HepG2 (cell line): ENCODE results near the gene FALEC. TPM values are rescaled to one million over a fixed set of nuclear protein-coding genes. Genes with fewer than 3 reads are reported as not detected.

Experiments used
- CREBL2 ChIP-seq: sonication (generic); formaldehyde crosslinking; IDR thresholded peaks from 2 replicates; pipeline ENCODE4 v1.8.1; 2023; ENCODE audit warnings: missing genetic modification reagents, mild to moderate bottlenecking, borderline replicate concordance
- FOXA1 ChIP-seq, 2 experiments: fragments of 450-650 bp in 1 of 2; sonication (generic) in 1 of 2; formaldehyde crosslinking in 1 of 2; IDR thresholded peaks; 2 replicates each; pipeline versions ENCODE4 v1.4.0 to v1.6.1; 2016 to 2020; ENCODE audit warnings: missing genetic modification reagents in 1 of 2
- KAT8 ChIP-seq: IDR thresholded peaks from 2 replicates; pipeline ENCODE4 v1.6.1; 2016; ENCODE audit warnings: missing genetic modification reagents, missing compliant biosample characterization
- MED1 ChIP-seq: sonication (generic); formaldehyde crosslinking; IDR thresholded peaks from 2 replicates; pipeline ENCODE4 v1.4.0; 2020; ENCODE audit warnings: missing genetic modification reagents
- MXD3 ChIP-seq: IDR thresholded peaks from 2 replicates; pipeline ENCODE4 v1.6.1; 2016; ENCODE audit warnings: mild to moderate bottlenecking, missing biosample characterization, missing genetic modification reagents
- MXI1 ChIP-seq: IDR thresholded peaks from 3 replicates; pipeline ENCODE4 v1.6.1; 2012; ENCODE audit warnings: low read depth, low read length, inconsistent platforms, borderline replicate concordance
- PAXIP1 ChIP-seq: sonication (generic); formaldehyde crosslinking; conservative IDR thresholded peaks from 2 replicates; pipeline ENCODE4 v1.4.0; 2020; ENCODE audit warnings: mild to moderate bottlenecking, missing genetic modification reagents, moderate library complexity
- SIX1 ChIP-seq: sonication (generic); formaldehyde crosslinking; IDR thresholded peaks from 2 replicates; pipeline ENCODE4 v1.4.0; 2020; ENCODE audit warnings: missing genetic modification reagents, borderline replicate concordance
- TEAD3 ChIP-seq: optimal IDR thresholded peaks from 2 replicates; pipeline ENCODE3; 2016; ENCODE audit warnings: borderline replicate concordance
- ZFP36L1 ChIP-seq: sonication (generic); formaldehyde crosslinking; IDR thresholded peaks from 2 replicates; pipeline ENCODE4 v1.8.0; 2022; ENCODE audit warnings: mild to moderate bottlenecking, missing genetic modification reagents, moderate library complexity
- ZFP41 ChIP-seq: sonication (generic); formaldehyde crosslinking; IDR thresholded peaks from 2 replicates; pipeline ENCODE4 v1.4.0; 2020; ENCODE audit warnings: mild to moderate bottlenecking, missing genetic modification reagents, borderline replicate concordance
- ZFP82 ChIP-seq: sonication (generic); formaldehyde crosslinking; IDR thresholded peaks from 2 replicates; pipeline ENCODE4 v1.5.1; 2020; ENCODE audit warnings: mild to moderate bottlenecking, missing genetic modification reagents, borderline replicate concordance
- ZNF281 ChIP-seq: sonication (generic); formaldehyde crosslinking; IDR thresholded peaks from 2 replicates; pipeline ENCODE4 v1.4.0; 2020; ENCODE audit warnings: missing genetic modification reagents, borderline replicate concordance
- ZNF468 ChIP-seq: sonication (generic); formaldehyde crosslinking; IDR thresholded peaks from 2 replicates; pipeline ENCODE4 v1.8.0; 2022; ENCODE audit warnings: mild to moderate bottlenecking, moderate library complexity, missing genetic modification reagents
- ZNF503 ChIP-seq: sonication (generic); formaldehyde crosslinking; IDR thresholded peaks from 2 replicates; pipeline ENCODE4 v1.4.0; 2020; ENCODE audit warnings: missing genetic modification reagents
- ZNF543 ChIP-seq: sonication (generic); formaldehyde crosslinking; IDR thresholded peaks from 2 replicates; pipeline ENCODE4 v1.4.0; 2020; ENCODE audit warnings: mild to moderate bottlenecking, missing genetic modification reagents
- ZNF615 ChIP-seq: sonication (generic); formaldehyde crosslinking; IDR thresholded peaks from 2 replicates; pipeline ENCODE4 v1.5.0; 2020; ENCODE audit warnings: mild to moderate bottlenecking, missing genetic modification reagents, borderline replicate concordance
- ZNF766 ChIP-seq: sonication (generic); formaldehyde crosslinking; IDR thresholded peaks from 2 replicates; pipeline ENCODE4 v1.5.0; 2020; ENCODE audit warnings: missing genetic modification reagents, borderline replicate concordance
- ZSCAN12 ChIP-seq: sonication (generic); formaldehyde crosslinking; IDR thresholded peaks from 2 replicates; pipeline ENCODE4 v1.9.0; 2021; ENCODE audit warnings: mild to moderate bottlenecking, missing genetic modification reagents
- polyA plus RNA-seq, 8 experiments: library from polyadenylated mRNA; depleted of rRNA in 3 of 8; stranded (reverse) in 7 of 8; unstranded in 1 of 8; fragments of >200 nt; fragmentation: Illumina TruSeq in 4 of 8; extraction: Trizol in 4 of 8; gene quantifications; 2 replicates each; pipeline versions ENCODE4 v1.2.1 to v1.2.3, GENCODE V29; 2011 to 2016; ENCODE audit warnings: low read depth in 4 of 8, missing spikeins in 1 of 8, mixed read lengths in 1 of 8; ENCODE audit not compliant: insufficient read depth in 1 of 8
- total RNA-seq, 5 experiments: library from RNA; depleted of rRNA; stranded (reverse); fragments of >200 nt; fragmentation: Illumina TruSeq; extraction: Trizol; gene quantifications; 2 replicates each; pipeline ENCODE4 v1.2.3, GENCODE V29; 2016; ENCODE audit warnings: low read depth in 1 of 5

FALEC gene
- total and polyA plus RNA-seq, 2 of the 13 experiments (the other 11 are each of a cell fraction or from before 2014, with no cell fraction given): 0.33 to 0.71 TPM

GRCh38 chr1:150575518-150576366, 60.2 kb downstream of the FALEC start (continued):
- TF ChIP-seq ZNF615: no peak
- TF ChIP-seq MXI1: peak; percentile 30; the same call in 1 of the 3 replicates
- peak; percentile 44; the same call in 1 of the 2 replicates for TF ChIP-seq PAXIP1 (CRISPR knock-in tag)
- TF ChIP-seq FOXA1 (IDR thresholded peaks at IDR 0.05): peak; percentile 55
- TF ChIP-seq FOXA1 (CRISPR knock-in tag; IDR thresholded peaks at IDR 0.05): peak; percentile 70
- no peak for TF ChIP-seq KAT8 (CRISPR knock-in tag)
- TF ChIP-seq TEAD3: no peak
- TF ChIP-seq ZFP41 (CRISPR knock-in tag): no peak
- TF ChIP-seq SIX1: no peak
- peak; percentile 29; the same call in 1 of the 2 replicates for TF ChIP-seq ZNF503 (CRISPR knock-in tag)
- TF ChIP-seq CREBL2 (CRISPR knock-in tag): no peak
- TF ChIP-seq MED1 (CRISPR knock-in tag): 0 out of 2 replicates have a peak, but pooled peaks have one; percentile 34
- TF ChIP-seq ZSCAN12 (CRISPR knock-in tag): 0 out of 2 replicates have a peak, but pooled peaks have one; percentile 49
- no peak for TF ChIP-seq ZFP36L1
- no peak for TF ChIP-seq ZNF766 (CRISPR knock-in tag)
- TF ChIP-seq ZFP82: no peak
- no peak for TF ChIP-seq ZNF468 (CRISPR knock-in tag)
- no peak for TF ChIP-seq MXD3
- no peak for TF ChIP-seq ZNF281
- no peak for TF ChIP-seq ZNF543 (CRISPR knock-in tag)
